Activated T-cell treated with anti-CD3 and anti-CD28 coated beads, Interleukin-2, amount 50 U/mL, for 72 hours (primary cell): ENCODE measurements around the gene GDAP2. TPM values are rescaled to one million over a fixed set of nuclear protein-coding genes. Genes with fewer than 3 reads are reported as not detected.
A peak's percentile ranks its signal among the peaks of the same experiment; 100 is the strongest.

Source experiments
- ATAC-seq, 2 donors: fragments of 150-1000 bp; cut with Tn5 transposase; replicated peaks in 1 of 2; 2 replicates each; pipeline ENCODE4 v1.10.0; 2021; ENCODE audit warnings: moderate library complexity in 2 of 2, mild to moderate bottlenecking in 1 of 2
- DNase-seq, 2 donors: peaks; one replicate each; pipeline ENCODE4 v3.0.0; 2021 to 2022; ENCODE audit warnings: mixed read lengths in 1 of 2
- H3K27ac Mint-ChIP-seq: one replicate; pipeline ENCODE4 v1.8.0; 2022; ENCODE audit warnings: mild to moderate bottlenecking, moderate library complexity, mixed read lengths
- H3K27me3 Mint-ChIP-seq: one replicate; pipeline ENCODE4 v1.8.0; 2022; ENCODE audit warnings: low read depth, mixed read lengths
- H3K36me3 Mint-ChIP-seq, 2 donors: one replicate each; pipeline ENCODE4 v1.8.0; 2022; ENCODE audit warnings: mixed read lengths in 2 of 2, mild to moderate bottlenecking in 1 of 2; ENCODE audit not compliant: insufficient read depth in 2 of 2
- H3K4me1 Mint-ChIP-seq: one replicate; pipeline ENCODE4 v1.8.0; 2022; ENCODE audit warnings: low read depth, mixed read lengths
- H3K4me3 Mint-ChIP-seq, 2 donors: one replicate each; pipeline ENCODE4 v1.8.0; 2022; ENCODE audit warnings: mild to moderate bottlenecking in 2 of 2, mixed read lengths in 2 of 2, moderate library complexity in 2 of 2
- H3K9me3 Mint-ChIP-seq, 2 donors: one replicate each; pipeline ENCODE4 v1.8.0; 2022; ENCODE audit warnings: mixed read lengths in 2 of 2
- total RNA-seq, 2 donors: library from RNA; stranded (reverse); gene quantifications; one replicate each; pipeline ENCODE4 v1.2.3, GENCODE V29; 2022

GDAP2 gene, protein sequence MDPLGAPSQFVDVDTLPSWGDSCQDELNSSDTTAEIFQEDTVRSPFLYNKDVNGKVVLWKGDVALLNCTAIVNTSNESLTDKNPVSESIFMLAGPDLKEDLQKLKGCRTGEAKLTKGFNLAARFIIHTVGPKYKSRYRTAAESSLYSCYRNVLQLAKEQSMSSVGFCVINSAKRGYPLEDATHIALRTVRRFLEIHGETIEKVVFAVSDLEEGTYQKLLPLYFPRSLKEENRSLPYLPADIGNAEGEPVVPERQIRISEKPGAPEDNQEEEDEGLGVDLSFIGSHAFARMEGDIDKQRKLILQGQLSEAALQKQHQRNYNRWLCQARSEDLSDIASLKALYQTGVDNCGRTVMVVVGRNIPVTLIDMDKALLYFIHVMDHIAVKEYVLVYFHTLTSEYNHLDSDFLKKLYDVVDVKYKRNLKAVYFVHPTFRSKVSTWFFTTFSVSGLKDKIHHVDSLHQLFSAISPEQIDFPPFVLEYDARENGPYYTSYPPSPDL
- 10 to 100 TPM; 27.9 to 28.4 TPM for total RNA-seq

DNA sequence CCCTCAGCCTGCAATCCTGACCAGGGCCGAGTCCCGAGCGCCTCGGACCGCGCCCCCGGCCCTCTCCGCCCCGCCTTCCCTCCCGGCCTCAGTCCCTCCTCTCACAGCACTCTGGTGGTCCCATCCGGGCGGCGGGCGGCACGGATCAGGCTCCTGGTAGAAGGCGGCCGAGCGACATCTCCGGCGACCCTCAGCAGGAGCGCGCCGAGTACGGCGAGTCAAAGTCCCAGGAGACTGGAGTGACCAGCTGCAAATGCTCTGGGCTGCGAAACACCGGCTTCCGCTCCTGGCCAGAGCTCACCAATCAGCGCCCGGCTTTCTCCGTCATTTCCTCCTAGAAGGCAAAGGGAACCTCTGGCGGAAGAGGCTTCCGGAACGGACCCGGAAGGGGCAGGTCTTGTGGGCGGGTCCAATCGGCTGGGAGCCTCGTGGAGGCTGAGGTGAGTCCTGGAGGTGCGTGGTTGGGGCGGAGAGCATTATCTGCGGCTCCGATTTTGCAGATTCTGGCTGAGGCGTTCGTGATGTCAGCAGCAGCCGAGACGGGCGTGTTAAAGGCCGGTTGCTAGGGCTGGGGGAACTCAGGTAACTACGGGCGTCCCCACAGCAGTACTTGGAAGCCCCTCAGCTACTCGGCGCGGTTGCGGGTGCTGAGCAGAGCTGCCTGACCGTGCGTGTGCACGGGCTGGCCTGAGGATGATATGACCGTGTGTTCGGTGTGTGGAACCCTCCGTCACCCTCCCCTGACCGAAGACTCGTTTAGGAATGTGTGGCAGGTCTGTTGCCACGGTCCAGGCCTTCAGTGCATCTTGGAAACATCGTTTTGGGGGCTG lies at the start of gene GDAP2, which contains the start of gene WDR3:
Gene GDAP2, minus strand, starts transcription at position 279 of the 830 bp plus-strand sequence. CDS start 9,264 bp downstream, outside the sequence.
Gene WDR3, plus strand, starts transcription at position 397 of the 830 bp plus-strand sequence. CDS start 3,581 bp downstream, outside the sequence.
- Mint-ChIP-seq H3K4me1 (peaks cover 63% of the 10 kb centered on the region), H3K4me3 (peak within 1 kb of the TSS; percentile 97 to 99), H3K27ac (peak within 1 kb of the TSS; percentile 89), H3K36me3 (peaks cover 5 to 15% of the 10 kb centered on the region in 2 donors), H3K9me3 (no peaks in the 10 kb centered on the region), H3K27me3 (no peaks in the 10 kb centered on the region)
- ATAC-seq (peak; percentile 95 to 98), DNase-seq (peak; percentile 97 to 98)

DNA sequence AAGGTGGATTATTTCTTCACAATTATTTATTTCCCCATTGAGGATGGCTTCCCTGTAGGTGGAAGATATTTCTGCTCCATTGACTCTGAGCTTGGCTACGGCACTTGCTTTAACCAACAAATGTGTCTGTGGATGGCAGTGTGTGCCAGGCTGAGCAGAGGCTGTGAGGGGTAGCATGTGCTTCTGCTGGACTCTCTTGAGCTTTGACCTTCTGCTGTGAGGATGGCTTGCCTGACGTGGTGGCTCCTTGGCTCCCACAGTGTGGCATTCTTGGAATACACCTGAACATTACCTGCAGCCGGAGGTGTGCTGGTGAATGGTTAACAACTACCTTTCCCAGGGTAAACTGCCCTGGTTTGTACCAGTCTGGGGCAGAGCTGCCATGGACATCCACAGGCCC lies 47.0 kb upstream of the GDAP2 start:
- ATAC-seq (no peak), DNase-seq (no peak)
- no peak overlapping the region for H3K27ac Mint-ChIP-seq
- H3K4me1 Mint-ChIP-seq: no peaks in the 10 kb centered on the region
- no peaks in the 10 kb centered on the region for H3K36me3 Mint-ChIP-seq
- no peaks in the 10 kb centered on the region for H3K9me3 Mint-ChIP-seq
- H3K4me3 Mint-ChIP-seq: no peak overlapping the region
- no peaks in the 10 kb centered on the region for H3K27me3 Mint-ChIP-seq

DNA sequence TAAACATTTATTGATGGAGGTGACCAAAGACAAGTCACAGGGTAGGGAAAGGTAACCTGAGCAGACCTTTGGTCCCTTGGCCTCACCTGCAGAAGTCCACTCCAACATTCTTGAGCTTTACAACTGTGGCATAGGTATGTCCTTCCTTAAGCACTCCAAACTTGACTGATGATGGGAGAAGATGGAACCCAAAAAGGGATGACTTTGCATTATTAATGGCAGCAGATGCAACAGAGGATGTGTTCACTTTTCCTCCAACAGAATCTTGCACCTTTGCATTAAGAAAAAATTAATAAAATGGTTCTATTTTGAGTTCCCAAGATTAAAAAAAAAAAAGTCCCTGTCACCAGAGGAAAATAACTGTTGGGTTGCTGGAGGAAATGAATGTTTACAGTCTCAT lies 42.4 kb upstream of the GDAP2 start:
- no peaks in the 10 kb centered on the region for H3K36me3 Mint-ChIP-seq
- no peak overlapping the region for H3K4me3 Mint-ChIP-seq
- H3K9me3 Mint-ChIP-seq: no peaks in the 10 kb centered on the region
- H3K4me1 Mint-ChIP-seq: no peaks in the 10 kb centered on the region
- no peaks in the 10 kb centered on the region for H3K27me3 Mint-ChIP-seq
- ATAC-seq (no peak), DNase-seq (no peak)
- H3K27ac Mint-ChIP-seq: no peak overlapping the region

DNA sequence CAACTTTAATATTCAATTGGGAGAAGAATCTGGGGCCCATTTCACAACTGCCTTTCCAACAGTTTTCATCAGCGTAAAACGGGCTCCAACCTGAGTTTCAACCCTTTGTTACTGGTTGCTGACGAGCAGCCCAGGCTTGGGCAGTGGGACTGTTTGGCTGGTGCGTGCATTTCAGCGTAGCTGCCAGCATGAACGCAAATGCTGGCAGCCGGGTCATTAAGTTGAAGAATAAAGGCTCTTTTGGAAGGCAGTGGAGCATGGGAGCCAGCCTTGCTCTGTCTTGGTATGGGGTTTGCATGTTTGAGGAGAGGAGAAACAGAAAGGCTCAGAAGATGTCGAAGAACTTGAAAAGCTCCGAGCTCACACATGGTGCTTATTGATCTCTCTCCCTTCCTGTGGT lies 40.8 kb upstream of the GDAP2 start:
- DNase-seq (no peak), ATAC-seq (no peak)
- Mint-ChIP-seq H3K4me3 (no peak overlapping the region), H3K9me3 (no peaks in the 10 kb centered on the region), H3K4me1 (no peaks in the 10 kb centered on the region), H3K27me3 (no peaks in the 10 kb centered on the region), H3K36me3 (peaks cover 0 to 3% of the 10 kb centered on the region in 2 donors), H3K27ac (no peak overlapping the region)

DNA sequence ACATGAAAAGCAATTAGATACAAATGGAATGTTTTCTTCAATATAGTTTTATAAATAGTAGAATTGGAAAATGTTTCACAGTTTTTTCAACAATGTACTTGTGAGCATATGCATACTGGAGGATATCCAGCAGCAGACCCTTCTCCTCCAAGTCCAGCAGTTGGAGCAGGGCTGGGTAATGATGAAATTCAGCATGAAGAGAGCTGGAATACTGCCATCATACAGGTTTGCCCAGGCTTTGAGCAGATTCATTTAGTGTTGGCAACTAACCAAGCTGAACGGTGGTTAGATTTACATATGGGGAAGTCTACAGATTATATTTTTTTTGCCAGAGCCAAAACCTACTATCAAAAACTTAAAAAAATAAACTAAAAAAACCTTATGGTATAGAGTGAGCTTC lies 38.5 kb upstream of the GDAP2 start:
- DNase-seq: no peak
- H3K27me3 Mint-ChIP-seq: no peaks in the 10 kb centered on the region
- H3K4me3 Mint-ChIP-seq: no peak overlapping the region
- H3K27ac Mint-ChIP-seq: no peak overlapping the region
- peaks cover 7% of the 10 kb centered on the region for H3K4me1 Mint-ChIP-seq
- peaks cover 0 to 3% of the 10 kb centered on the region in 2 donors for H3K36me3 Mint-ChIP-seq
- ATAC-seq: no peak
- H3K9me3 Mint-ChIP-seq: no peaks in the 10 kb centered on the region

GRCh38 chr1:117967477-117967876 lies 38.1 kb upstream of the GDAP2 start:
- Mint-ChIP-seq H3K4me1 (peaks cover 7% of the 10 kb centered on the region), H3K4me3 (no peak overlapping the region), H3K27ac (no peak overlapping the region), H3K9me3 (no peaks in the 10 kb centered on the region), H3K36me3 (peaks cover 0 to 3% of the 10 kb centered on the region in 2 donors), H3K27me3 (no peaks in the 10 kb centered on the region)
- ATAC-seq: no peak
- no peak for DNase-seq

DNA sequence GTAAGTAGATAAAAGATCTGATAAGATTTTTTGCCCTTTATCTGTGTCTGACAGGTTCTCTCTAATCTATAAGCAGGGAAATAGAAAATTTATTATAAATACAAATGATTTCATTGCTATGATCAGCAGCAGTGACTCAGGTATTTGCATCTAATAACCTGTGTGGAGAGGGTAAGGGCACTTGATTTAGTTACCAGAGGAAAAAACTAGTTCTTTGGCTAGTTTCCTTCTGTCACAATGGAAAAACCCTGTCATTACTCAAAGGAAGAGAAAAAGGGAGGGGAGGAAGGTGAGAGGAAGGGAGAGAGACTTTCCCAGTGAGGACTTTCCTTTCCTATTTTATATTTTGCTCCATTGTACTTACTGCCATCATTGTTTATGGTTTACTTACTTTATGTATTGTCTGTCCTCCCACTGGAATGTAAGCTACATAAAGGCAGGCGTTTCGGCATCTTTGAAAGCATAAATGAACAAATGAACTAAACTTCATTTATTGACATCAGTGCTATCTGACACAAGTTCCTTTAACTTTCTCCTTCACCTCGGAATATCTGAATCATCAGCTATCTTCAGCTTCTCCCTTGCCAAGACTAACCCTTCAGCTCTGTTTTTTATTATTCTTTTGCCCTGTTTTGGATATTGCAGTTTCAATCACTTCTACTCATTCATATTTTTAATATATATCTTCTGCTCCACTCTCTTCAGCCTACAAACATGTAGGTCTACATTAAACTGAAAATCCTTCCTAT lies 35.0 kb upstream of the GDAP2 start:
- Mint-ChIP-seq H3K9me3 (no peaks in the 10 kb centered on the region), H3K36me3 (peaks cover 3% of the 10 kb centered on the region in 2 donors), H3K27me3 (no peaks in the 10 kb centered on the region), H3K27ac (no peak overlapping the region), H3K4me3 (no peak overlapping the region), H3K4me1 (peaks cover 7% of the 10 kb centered on the region)
- ATAC-seq (no peak), DNase-seq (no peak)

- peaks cover 6% of the 10 kb centered on the region for H3K4me1 Mint-ChIP-seq
- DNase-seq: no peak
- no peaks in the 10 kb centered on the region for H3K9me3 Mint-ChIP-seq
- no peak for ATAC-seq
- no peak overlapping the region for H3K27ac Mint-ChIP-seq
- no peaks in the 10 kb centered on the region for H3K27me3 Mint-ChIP-seq
- H3K36me3 Mint-ChIP-seq: peaks cover 5 to 19% of the 10 kb centered on the region in 2 donors
- no peak overlapping the region for H3K4me3 Mint-ChIP-seq
These were observed 29.9 kb upstream of the GDAP2 start for GRCh38 chr1:117959364-117959763.

GRCh38 chr1:117952386-117952785 lies 23.0 kb upstream of the GDAP2 start:
- ATAC-seq (no peak), DNase-seq (no peak)
- no peaks in the 10 kb centered on the region for H3K4me1 Mint-ChIP-seq
- no peak overlapping the region for H3K4me3 Mint-ChIP-seq
- no peaks in the 10 kb centered on the region for H3K9me3 Mint-ChIP-seq
- no peak overlapping the region for H3K27ac Mint-ChIP-seq
- no peaks in the 10 kb centered on the region for H3K27me3 Mint-ChIP-seq
- H3K36me3 Mint-ChIP-seq: peaks cover 4 to 32% of the 10 kb centered on the region in 2 donors

- H3K4me1 Mint-ChIP-seq: no peaks in the 10 kb centered on the region
- no peaks in the 10 kb centered on the region for H3K9me3 Mint-ChIP-seq
- ATAC-seq (no peak), DNase-seq (no peak)
- no peaks in the 10 kb centered on the region for H3K27me3 Mint-ChIP-seq
- no peak overlapping the region for H3K27ac Mint-ChIP-seq
- no peak overlapping the region for H3K4me3 Mint-ChIP-seq
- H3K36me3 Mint-ChIP-seq: peaks cover 9 to 36% of the 10 kb centered on the region in 2 donors
These were observed 12.9 kb upstream of the GDAP2 start for GRCh38 chr1:117942293-117942692.

- Mint-ChIP-seq H3K4me1 (peaks cover 40% of the 10 kb centered on the region), H3K9me3 (no peaks in the 10 kb centered on the region), H3K4me3 (no peak overlapping the region), H3K36me3 (peaks cover 6 to 25% of the 10 kb centered on the region in 2 donors), H3K27ac (no peak overlapping the region), H3K27me3 (no peaks in the 10 kb centered on the region)
- DNase-seq: no peak
- ATAC-seq: no peak
These were observed 4.3 kb upstream of the GDAP2 start for GRCh38 chr1:117933769-117934168.

DNA sequence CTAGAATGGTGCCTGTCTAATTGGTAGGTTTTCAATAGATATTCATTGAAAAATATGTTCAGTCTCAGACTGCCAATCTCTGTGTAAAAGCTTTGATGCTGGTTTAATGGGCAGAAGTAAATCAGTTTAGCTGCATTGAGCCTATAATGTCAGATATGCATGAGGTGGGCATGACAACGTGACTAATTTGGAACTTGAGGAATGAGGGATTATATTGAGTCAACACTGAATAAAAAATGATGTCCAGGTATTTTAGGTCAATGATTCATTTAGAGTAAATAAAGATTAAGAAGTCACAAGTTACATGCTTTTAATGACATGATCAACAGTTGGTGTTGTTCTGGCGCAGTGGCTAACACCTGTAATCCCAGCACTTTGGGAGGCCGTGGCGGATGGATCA lies 3.2 kb upstream of the GDAP2 start:
- Mint-ChIP-seq H3K27me3 (no peaks in the 10 kb centered on the region), H3K4me3 (no peak overlapping the region), H3K4me1 (peaks cover 46% of the 10 kb centered on the region), H3K9me3 (no peaks in the 10 kb centered on the region), H3K36me3 (peaks cover 6 to 21% of the 10 kb centered on the region in 2 donors), H3K27ac (no peak overlapping the region)
- DNase-seq (no peak), ATAC-seq (no peak)
